ENCODE data around the gene EIF6.

EIF6 gene

GRCh38 chr20:35280523-35280922 lies 4.0 kb downstream of the EIF6 start:
- Mint-ChIP-seq H3K4me3 (no peak overlapping the region), H3K4me1 (peaks cover 38% of the 10 kb centered on the region)
- no peak for DNase-seq

GRCh38 chr20:35279533-35280174 lies 4.9 kb downstream of the EIF6 start:
- H3K27ac Mint-ChIP-seq = no peak overlapping the region
- no peak overlapping the region for H3K4me3 Mint-ChIP-seq
- H3K36me3 Mint-ChIP-seq (ENCODE audit: low read depth) = peaks cover 39% of the 10 kb centered on the region
- peaks cover 30% of the 10 kb centered on the region for H3K4me1 Mint-ChIP-seq
- H3K27me3 Mint-ChIP-seq (ENCODE audit: low read depth, poor library complexity) = peaks cover 3% of the 10 kb centered on the region
- DNase-seq = no peak
- TF ChIP-seq CTCF (IDR thresholded peaks at IDR 0.05) = no peak
- no peaks in the 10 kb centered on the region for H3K9me3 Mint-ChIP-seq

More at GRCh38 chr20:35280523-35280922, 4.0 kb downstream of the EIF6 start:
- Mint-ChIP-seq H3K9me3 (no peaks in the 10 kb centered on the region), H3K36me3 (ENCODE audit: low read depth) (peaks cover 39% of the 10 kb centered on the region), H3K27ac (no peak overlapping the region), H3K27me3 (ENCODE audit: low read depth, poor library complexity) (peaks cover 3% of the 10 kb centered on the region)
- no peak for TF ChIP-seq CTCF (IDR thresholded peaks at IDR 0.05)

GRCh38 chr20:35279040-35279439 lies 5.5 kb downstream of the EIF6 start:
- peaks cover 3% of the 10 kb centered on the region for H3K27me3 Mint-ChIP-seq (ENCODE audit: low read depth, poor library complexity)
- TF ChIP-seq CTCF (IDR thresholded peaks at IDR 0.05) = no peak
- H3K4me1 Mint-ChIP-seq = peaks cover 29% of the 10 kb centered on the region
- no peaks in the 10 kb centered on the region for H3K9me3 Mint-ChIP-seq
- H3K36me3 Mint-ChIP-seq (ENCODE audit: low read depth) = peaks cover 39% of the 10 kb centered on the region
- H3K4me3 Mint-ChIP-seq = no peak overlapping the region
- DNase-seq = no peak
- peak overlapping the region; percentile 69 for H3K27ac Mint-ChIP-seq

GRCh38 chr20:35277531-35278395 lies 6.8 kb downstream of the EIF6 start, which contains the start of gene MMP24OS:
Gene MMP24OS (minus strand): TSS chr20:35278122. CDS start chr20:35277929, 193 bp downstream.
- Mint-ChIP-seq H3K4me3 (peak within 1 kb of the TSS; percentile 94), H3K27ac (peak within 1 kb of the TSS; percentile 93), H3K9me3 (no peaks in the 10 kb centered on the region), H3K4me1 (peaks cover 18% of the 10 kb centered on the region), H3K36me3 (ENCODE audit: low read depth) (peaks cover 39% of the 10 kb centered on the region), H3K27me3 (ENCODE audit: low read depth, poor library complexity) (peaks cover 3% of the 10 kb centered on the region)
- peak; percentile 93 for DNase-seq
- TF ChIP-seq CTCF (IDR thresholded peaks at IDR 0.05) = no peak

GRCh38 chr20:35277127-35277526 lies 7.4 kb downstream of the EIF6 start:
- no peak for DNase-seq
- peak overlapping the region; percentile 93 for H3K27ac Mint-ChIP-seq
- H3K4me3 Mint-ChIP-seq = peak overlapping the region; percentile 94
- no peaks in the 10 kb centered on the region for H3K9me3 Mint-ChIP-seq
- peaks cover 3% of the 10 kb centered on the region for H3K27me3 Mint-ChIP-seq (ENCODE audit: low read depth, poor library complexity)
- TF ChIP-seq CTCF (IDR thresholded peaks at IDR 0.05) = no peak
- peaks cover 18% of the 10 kb centered on the region for H3K4me1 Mint-ChIP-seq
- H3K36me3 Mint-ChIP-seq (ENCODE audit: low read depth) = peaks cover 35% of the 10 kb centered on the region

Measured in nephron progenitor cell (in vitro differentiated cells).